H9 (cell line): ENCODE data around the gene CLMN. TPM values are rescaled to one million over a fixed set of nuclear protein-coding genes. Genes with fewer than 3 reads are reported as not detected.

Experiments used
- DNase-seq: peaks from one replicate; pipeline ENCODE4 v3.0.0-alpha.2; 2017
- H2AFZ ChIP-seq: one replicate; pipeline ENCODE4 v1.6.1; 2013; ENCODE audit warnings: mild to moderate bottlenecking, low read length, control low read depth, moderate library complexity
- H2AK5ac ChIP-seq: 2 replicates; pipeline ENCODE4 v1.6.1; 2013; ENCODE audit warnings: low read length, control low read depth, mixed read lengths; ENCODE audit not compliant: insufficient read length
- H2BK120ac ChIP-seq: one replicate; pipeline ENCODE4 v1.6.1; 2013; ENCODE audit warnings: low read depth, mild to moderate bottlenecking, low read length, control low read depth, inconsistent platforms; ENCODE audit not compliant: poor library complexity, severe bottlenecking
- H2BK12ac ChIP-seq: 2 replicates; pipeline ENCODE4 v1.6.1; 2013; ENCODE audit warnings: low read length, control low read depth, mixed read lengths, low read depth; ENCODE audit not compliant: insufficient read length
- H2BK15ac ChIP-seq: 2 replicates; pipeline ENCODE4 v1.6.1; 2013; ENCODE audit warnings: low read depth, low read length, control low read depth
- H2BK20ac ChIP-seq: one replicate; pipeline ENCODE4 v1.6.1; 2013; ENCODE audit warnings: low read depth, mild to moderate bottlenecking, low read length, control low read depth, inconsistent platforms; ENCODE audit not compliant: poor library complexity, severe bottlenecking
- H2BK5ac ChIP-seq: 2 replicates; pipeline ENCODE4 v1.6.1; 2013; ENCODE audit warnings: low read length, control low read depth, mixed read lengths; ENCODE audit not compliant: insufficient read length
- H3K14ac ChIP-seq: 2 replicates; pipeline ENCODE4 v1.6.1; 2013; ENCODE audit warnings: low read length, control low read depth; ENCODE audit not compliant: insufficient read depth
- H3K18ac ChIP-seq: 2 replicates; pipeline ENCODE4 v1.6.1; 2013; ENCODE audit warnings: low read depth, mild to moderate bottlenecking, mixed read lengths, low read length, control low read depth; ENCODE audit not compliant: insufficient read length
- H3K23ac ChIP-seq: 2 replicates; pipeline ENCODE4 v1.6.1; 2013; ENCODE audit warnings: low read length, control low read depth, mixed read lengths, low read depth; ENCODE audit not compliant: insufficient read length
- H3K23me2 ChIP-seq: 2 replicates; pipeline ENCODE4 v1.6.1; 2013; ENCODE audit warnings: low read depth, mild to moderate bottlenecking, mixed read lengths, low read length, control low read depth; ENCODE audit not compliant: insufficient read length, poor library complexity, severe bottlenecking
- H3K27ac ChIP-seq: 2 replicates; pipeline ENCODE4 v1.5.1; 2013; ENCODE audit warnings: low read length, control low read depth, mixed read lengths, low read depth; ENCODE audit not compliant: insufficient read length
- H3K27me3 ChIP-seq: 2 replicates; pipeline ENCODE4 v1.6.1; 2013; ENCODE audit warnings: low read length, control low read depth, inconsistent platforms; ENCODE audit not compliant: insufficient read depth
- H3K4ac ChIP-seq: 2 replicates; pipeline ENCODE4 v1.6.1; 2013; ENCODE audit warnings: low read depth, mild to moderate bottlenecking, control low read depth, inconsistent platforms, low read length, moderate library complexity
- H3K4me1 ChIP-seq: 2 replicates; pipeline ENCODE4 v1.6.1; 2013; ENCODE audit warnings: low read length, control low read depth, inconsistent platforms; ENCODE audit not compliant: insufficient read depth
- H3K4me2 ChIP-seq: 2 replicates; pipeline ENCODE4 v1.6.1; 2013; ENCODE audit warnings: low read length, control low read depth, mixed read lengths; ENCODE audit not compliant: insufficient read length, insufficient read depth
- H3K56ac ChIP-seq: 2 replicates; pipeline ENCODE4 v1.6.1; 2013; ENCODE audit warnings: low read depth, mild to moderate bottlenecking, mixed read lengths, low read length, control low read depth; ENCODE audit not compliant: insufficient read length
- H3K79me1 ChIP-seq: 2 replicates; pipeline ENCODE4 v1.6.1; 2013; ENCODE audit warnings: low read depth, mild to moderate bottlenecking, moderate library complexity, low read length, control low read depth, inconsistent platforms; ENCODE audit not compliant: insufficient read depth, poor library complexity, severe bottlenecking
- H3K79me2 ChIP-seq: 2 replicates; pipeline ENCODE4 v1.6.1; 2013; ENCODE audit warnings: low read length, control low read depth, inconsistent platforms; ENCODE audit not compliant: insufficient read depth
- H3K9ac ChIP-seq: 2 replicates; pipeline ENCODE4 v1.6.1; 2013; ENCODE audit warnings: low read length, control low read depth, mixed read lengths; ENCODE audit not compliant: insufficient read length; ENCODE audit errors: extremely low read depth
- H3K9me3 ChIP-seq: one replicate; pipeline ENCODE4 v1.6.1; 2013; ENCODE audit warnings: low read depth, low read length, inconsistent platforms; ENCODE audit not compliant: control insufficient read depth
- H3T11ph ChIP-seq: one replicate; pipeline ENCODE4 v1.6.1; 2013; ENCODE audit warnings: mild to moderate bottlenecking, low read length, control low read depth, inconsistent platforms
- H4K20me1 ChIP-seq: one replicate; pipeline ENCODE4 v1.6.1; 2013; ENCODE audit not compliant: control insufficient read depth, insufficient read length, insufficient read depth
- H4K5ac ChIP-seq: 2 replicates; pipeline ENCODE4 v1.6.1; 2013; ENCODE audit warnings: low read depth, mild to moderate bottlenecking, mixed read lengths, low read length, control low read depth; ENCODE audit not compliant: insufficient read length
- H4K8ac ChIP-seq: replicated peaks from 2 replicates; pipeline ENCODE4 v1.6.1; 2013; ENCODE audit warnings: low read length, control low read depth, mixed read lengths, low read depth; ENCODE audit not compliant: insufficient read length
- H4K91ac ChIP-seq: 2 replicates; pipeline ENCODE4 v1.6.1; 2013; ENCODE audit warnings: low read depth, mild to moderate bottlenecking, moderate library complexity, mixed read lengths, low read length, control low read depth; ENCODE audit not compliant: insufficient read length
- H3K27ac Mint-ChIP-seq, 3 experiments: 2 replicates in 2 of 3; 3 replicates in 1 of 3; pipeline ENCODE4 v1.8.0; 2020 to 2021; ENCODE audit warnings: mixed read lengths in 3 of 3, mild to moderate bottlenecking in 1 of 3, moderate library complexity in 1 of 3
- H3K27me3 Mint-ChIP-seq: 2 replicates; pipeline ENCODE4 v1.8.0; 2021; ENCODE audit warnings: low read depth, mild to moderate bottlenecking, moderate library complexity, mixed read lengths
- H3K36me3 Mint-ChIP-seq, 3 experiments: 2 replicates in 2 of 3; 3 replicates in 1 of 3; pipeline ENCODE4 v1.8.0; 2020 to 2021; ENCODE audit warnings: low read depth in 3 of 3, mixed read lengths in 3 of 3; ENCODE audit not compliant: insufficient read depth in 1 of 3
- H3K4me1 Mint-ChIP-seq, 2 experiments: 2 replicates each; pipeline ENCODE4 v1.8.0; 2020; ENCODE audit warnings: mixed read lengths in 2 of 2
- H3K4me3 Mint-ChIP-seq, 2 experiments: 2 replicates in 1 of 2; 3 replicates in 1 of 2; pipeline ENCODE4 v1.8.0; 2020 to 2021; ENCODE audit warnings: mild to moderate bottlenecking in 2 of 2, mixed read lengths in 2 of 2, moderate library complexity in 1 of 2
- H3K9me3 Mint-ChIP-seq, 2 experiments: 2 replicates in 1 of 2; 3 replicates in 1 of 2; pipeline ENCODE4 v1.8.0; 2020; ENCODE audit warnings: mild to moderate bottlenecking in 2 of 2, mixed read lengths in 2 of 2, moderate library complexity in 1 of 2
- CTCF ChIP-seq: fragments of 200-600 bp; sonication (generic); conservative IDR thresholded peaks from 3 replicates; pipeline ENCODE4 v1.8.0; 2021; ENCODE audit warnings: antibody characterized with exemption, mild to moderate bottlenecking
- WGBS: extraction: QIAGEN DNeasy Blood & Tissue Kit; methylation state at CpG from one replicate; pipeline ENCODE4 v1.1.7; 2013; ENCODE audit warnings: missing lambda C conversion rate, low lambda C conversion rate, mixed read lengths; ENCODE audit not compliant: insufficient read length; ENCODE audit errors: extremely low coverage; 5-methylcytosine and 5-hydroxymethylcytosine counted together
- total RNA-seq: library from RNA; stranded (reverse); gene quantifications from 2 replicates; pipeline ENCODE4 v1.2.1, GENCODE V29; 2021

CLMN gene
- total RNA-seq, 1 experiment from 2014 or later: 7.6 TPM

GRCh38 chr14:95352481-95352880 lies 32.8 kb upstream of the CLMN start:
- H3K4me1 ChIP-seq: no peaks in the 10 kb centered on the region
- no CpG with 5 or more reads among the region's 5 CpGs for WGBS
- peaks cover 1% of the 10 kb centered on the region; the same call in 1 of the 2 replicates for H3K27me3 Mint-ChIP-seq

More at GRCh38 chr14:95352481-95352880, 32.8 kb upstream of the CLMN start:
- H2AFZ ChIP-seq: no peak overlapping the region
- H4K91ac ChIP-seq: no peak overlapping the region
- no peak overlapping the region for H2BK15ac ChIP-seq
- no peak overlapping the region for H3T11ph ChIP-seq
- no peak overlapping the region for H3K56ac ChIP-seq
- H3K9ac ChIP-seq: no peak overlapping the region
- TF ChIP-seq CTCF: no peak
- Mint-ChIP-seq H3K36me3 (peaks cover 0 to 6% (median 6%) of the 10 kb centered on the region in 3 experiments; a peak in 5 of 7 replicates), H3K4me3 (no peak overlapping the region), H3K27ac (no peak overlapping the region), H3K4me1 (peaks cover 5 to 13% of the 10 kb centered on the region in 2 experiments), H3K9me3 (peaks cover 8 to 13% of the 10 kb centered on the region in 2 experiments)
- H3K79me2 ChIP-seq: no peaks in the 10 kb centered on the region
- no peak overlapping the region for H4K8ac ChIP-seq
- no peak overlapping the region for H4K5ac ChIP-seq
- no peak overlapping the region for H2AK5ac ChIP-seq
- H2BK20ac ChIP-seq: no peak overlapping the region
- no peak overlapping the region for H3K27ac ChIP-seq
- H3K18ac ChIP-seq: no peak overlapping the region
- H3K9me3 ChIP-seq: no peaks in the 10 kb centered on the region
- no peak overlapping the region for H2BK12ac ChIP-seq
- H3K23me2 ChIP-seq: no peaks in the 10 kb centered on the region
- no peaks in the 10 kb centered on the region for H3K79me1 ChIP-seq
- H3K4ac ChIP-seq: no peak overlapping the region
- H3K27me3 ChIP-seq: no peaks in the 10 kb centered on the region
- H2BK120ac ChIP-seq: no peak overlapping the region
- DNase-seq: no peak
- H4K20me1 ChIP-seq: no peaks in the 10 kb centered on the region
- H2BK5ac ChIP-seq: no peak overlapping the region
- H3K23ac ChIP-seq: no peak overlapping the region
- no peak overlapping the region for H3K4me2 ChIP-seq
- no peak overlapping the region for H3K14ac ChIP-seq
